Activated CD4-positive, alpha-beta T cell treated with anti-CD3 and anti-CD28 coated beads, Interleukin-2, amount 50 U/mL, for 16 hours (primary cell): ENCODE results near the gene TEX53.

Source experiments
- DNase-seq: peaks from one replicate; pipeline ENCODE4 v3.0.0-alpha.2; 2020

Gene TEX53

DNA sequence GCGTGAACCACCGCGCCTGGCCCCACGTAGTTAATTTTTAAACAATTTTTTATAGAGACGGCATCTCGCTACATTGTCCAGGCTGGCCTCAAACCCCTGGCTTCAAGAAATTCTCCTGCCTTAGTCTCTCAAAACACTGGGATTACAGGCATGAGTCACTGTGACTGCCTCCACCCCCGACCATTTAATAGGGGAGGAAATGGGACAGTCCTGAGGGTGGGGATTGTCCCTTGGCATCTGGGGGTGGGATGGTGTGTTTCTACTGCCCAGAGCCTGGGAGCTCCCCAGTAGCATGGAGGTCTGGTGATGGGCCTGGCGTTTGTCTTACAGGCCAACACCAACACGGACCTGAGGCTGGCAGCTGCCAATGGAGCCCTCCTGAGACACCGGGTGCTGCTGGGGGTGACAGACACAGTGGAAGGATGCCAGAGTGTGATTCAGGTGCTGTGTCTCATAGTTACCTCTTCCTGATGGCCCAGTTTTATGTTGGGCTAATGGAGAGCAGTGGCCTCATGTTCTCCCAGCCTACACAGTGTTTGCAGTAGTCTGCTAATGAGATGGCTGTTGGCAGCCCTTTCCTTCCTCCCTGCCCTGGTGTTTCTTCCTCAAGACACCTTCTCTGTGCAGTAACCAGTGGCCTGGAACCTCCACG is 24.0 kb downstream of the TEX53 start:
- DNase-seq: no peak

DNA sequence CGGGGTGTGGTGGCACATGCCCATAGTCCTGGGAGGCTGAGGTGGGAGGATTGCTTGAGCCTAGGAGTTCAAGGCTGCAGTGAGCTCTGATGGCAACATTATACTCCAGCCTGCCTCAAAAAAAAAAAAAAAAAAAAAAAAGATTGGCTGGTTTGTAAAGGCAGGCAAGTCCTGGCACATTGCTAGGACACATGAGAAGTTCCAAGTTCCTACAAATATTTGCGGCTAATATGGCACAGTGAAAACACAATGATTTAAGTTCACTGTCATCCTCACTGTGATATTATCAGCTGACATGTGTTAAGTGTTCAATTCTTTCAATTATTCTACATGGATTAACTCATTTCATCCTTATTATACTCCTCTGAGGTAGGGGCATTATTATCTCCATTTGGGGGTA is 26.4 kb downstream of the TEX53 start:
- no peak for DNase-seq

DNA sequence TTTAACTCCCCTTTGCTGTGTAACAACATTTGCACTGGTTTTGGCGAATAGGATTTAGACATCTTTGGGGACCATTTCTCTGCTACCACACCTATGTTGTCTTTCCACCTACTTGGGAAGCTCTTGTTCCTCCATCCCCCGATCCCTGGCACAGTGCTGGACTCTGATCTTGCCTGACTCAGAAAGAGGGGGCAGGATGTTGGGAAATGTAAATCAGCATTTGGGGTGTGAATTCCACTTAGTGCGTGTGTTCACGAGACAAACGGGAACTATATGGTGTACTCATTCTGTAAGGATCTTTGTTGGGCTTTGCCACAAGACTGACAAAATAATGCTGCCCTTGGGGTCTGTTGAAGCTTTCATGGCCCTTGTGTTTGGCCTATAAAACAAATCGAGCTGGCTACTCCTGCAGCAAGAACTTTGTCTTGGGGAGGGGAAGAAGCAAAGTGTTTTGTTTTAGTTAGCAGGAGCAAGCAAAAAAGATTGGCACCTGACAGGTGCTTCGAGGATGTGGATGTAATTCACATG is 28.0 kb downstream of the TEX53 start:
- DNase-seq: no peak

DNA sequence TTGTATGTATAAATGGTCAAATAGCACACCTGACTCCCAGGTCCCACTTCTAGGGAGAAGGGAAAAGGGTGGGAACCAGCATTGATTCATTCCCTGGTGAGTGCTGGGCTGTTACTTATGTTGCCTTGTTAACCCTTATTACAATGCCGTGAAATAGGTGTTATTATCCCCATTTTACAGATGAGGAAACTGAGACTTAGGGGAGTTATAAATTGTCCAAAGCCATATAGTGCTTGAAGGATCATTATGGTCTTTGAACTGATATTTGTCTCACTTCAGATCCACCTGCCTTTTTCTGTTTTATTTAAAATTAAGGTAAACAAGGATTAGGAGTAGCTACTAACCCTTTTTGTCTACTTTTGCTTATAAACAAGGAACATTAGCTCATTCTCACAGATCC is 30.1 kb downstream of the TEX53 start:
- DNase-seq: no peak

DNA sequence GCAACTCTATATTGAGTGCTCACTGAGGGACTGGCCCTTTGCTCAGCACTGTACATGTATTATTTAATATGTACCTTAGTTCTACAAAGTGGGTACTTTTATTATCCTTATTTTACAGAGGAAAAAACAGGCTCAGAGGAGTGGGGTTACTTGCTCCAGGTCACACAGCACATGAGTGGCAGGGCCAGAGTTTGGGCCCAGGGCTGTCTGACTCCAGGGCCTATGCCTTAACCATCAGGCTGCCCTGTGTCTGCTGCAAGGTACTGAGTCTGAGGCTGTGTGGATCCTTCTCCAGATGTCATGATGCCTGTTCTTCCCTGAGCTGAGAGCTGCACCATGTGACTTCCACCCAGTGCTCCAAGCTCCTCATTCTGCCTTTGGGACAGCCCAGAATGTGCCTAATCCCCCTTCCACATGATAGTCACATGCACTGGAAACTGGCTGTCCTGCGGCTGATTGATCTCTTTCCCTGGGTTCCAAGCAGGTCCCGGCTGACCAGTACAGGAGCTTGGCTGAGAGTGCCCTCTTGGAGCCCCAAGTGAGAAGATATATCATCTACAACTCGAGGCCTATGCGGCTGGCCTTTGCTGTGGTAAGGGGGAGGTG is 31.1 kb downstream of the TEX53 start:
- no peak for DNase-seq

DNA sequence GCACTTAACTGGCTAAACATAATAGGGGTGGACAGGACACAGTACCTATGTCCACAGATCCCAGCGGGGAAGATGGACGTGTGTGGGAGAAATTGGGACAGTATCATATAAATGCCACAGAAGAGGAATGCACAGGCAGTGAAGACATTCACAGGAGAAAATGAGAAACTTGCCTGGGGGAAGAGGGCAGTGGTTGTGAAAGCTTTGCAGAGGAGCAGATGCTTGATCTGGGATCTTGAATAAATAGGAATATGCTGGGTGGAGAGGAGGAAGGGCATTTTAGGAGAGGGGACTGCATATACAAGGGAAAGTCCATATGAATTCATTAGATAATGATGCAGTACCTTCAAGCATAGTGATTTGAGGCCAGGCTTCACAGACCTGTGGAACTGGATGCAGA is 32.9 kb downstream of the TEX53 start:
- no peak for DNase-seq

DNA sequence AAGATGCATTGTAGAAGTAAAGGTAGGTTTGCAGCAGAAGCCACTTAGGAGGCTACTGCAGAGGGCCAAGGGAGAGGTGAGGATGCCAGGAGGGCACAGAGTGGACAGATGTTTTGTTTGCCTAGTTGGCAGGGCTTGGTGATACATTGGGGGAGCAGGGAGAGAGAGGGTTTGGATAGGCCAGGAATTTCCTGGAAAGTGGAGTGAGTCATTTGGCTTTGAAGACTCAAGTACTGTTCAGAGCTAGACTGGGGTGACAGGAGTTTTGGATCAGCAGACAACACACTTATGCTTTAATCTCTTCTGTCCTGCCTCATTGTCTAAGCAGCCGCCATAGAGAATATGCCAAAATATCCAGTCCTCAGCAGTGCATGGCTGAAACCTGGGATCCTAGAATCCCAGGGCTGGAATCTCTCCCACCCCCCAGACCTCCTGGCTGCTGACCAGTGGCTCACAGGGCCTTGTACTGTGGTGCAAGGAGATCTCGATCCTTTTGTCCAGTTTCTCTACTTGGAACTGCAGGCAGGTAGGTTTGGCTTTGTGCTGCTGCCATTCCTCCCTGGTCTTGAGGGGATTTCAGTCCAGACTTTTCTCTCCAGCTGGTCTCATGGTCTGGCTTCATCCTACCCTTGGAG is 35.5 kb downstream of the TEX53 start:
- DNase-seq: no peak

DNA sequence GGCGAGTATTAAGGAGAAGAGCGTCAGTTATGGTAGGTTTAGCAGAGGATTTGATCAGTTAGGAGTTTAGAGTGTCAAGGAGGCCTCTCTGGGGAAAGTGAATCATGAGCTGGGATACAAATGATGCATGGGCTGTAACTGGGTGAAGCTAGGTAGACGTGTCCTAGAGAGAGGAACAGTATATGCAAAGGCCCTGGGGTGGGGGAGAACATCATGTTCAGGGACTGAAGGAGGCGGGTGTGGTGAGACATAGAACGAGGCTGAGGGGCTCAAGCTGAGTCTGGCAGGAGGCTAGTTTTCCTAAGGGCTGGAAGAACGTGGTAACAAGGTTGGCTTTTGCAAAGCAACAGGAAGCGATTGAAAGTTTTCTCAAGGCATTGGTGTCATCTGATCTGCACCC is 36.0 kb downstream of the TEX53 start:
- no peak for DNase-seq

DNA sequence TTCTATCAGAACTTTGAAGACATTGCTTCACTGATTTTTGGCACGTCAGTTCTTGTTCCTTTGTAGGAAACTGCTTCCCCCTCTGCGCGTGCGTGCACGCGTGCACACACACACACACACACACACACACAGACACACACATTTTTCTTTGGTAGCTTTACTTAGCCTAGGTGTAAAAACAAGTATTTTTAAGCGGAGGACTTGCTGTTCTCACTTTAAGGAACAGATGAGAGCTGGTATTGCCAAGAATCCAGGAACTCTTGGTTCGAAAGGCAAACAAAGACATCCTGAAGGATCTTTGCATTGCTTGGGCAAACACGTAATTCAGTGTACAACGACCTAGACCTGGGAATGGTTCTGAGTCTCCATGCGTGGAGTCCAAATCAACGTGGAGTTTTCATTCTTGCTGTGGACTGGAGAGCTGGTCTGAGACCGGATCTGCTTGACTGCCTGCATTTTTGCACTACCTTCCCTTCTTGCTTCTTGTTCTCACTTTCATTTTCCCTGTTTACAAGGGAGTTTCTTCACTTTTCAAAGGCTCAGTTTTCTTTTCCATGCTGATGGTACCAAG is 38.3 kb downstream of the TEX53 start:
- no peak for DNase-seq

DNA sequence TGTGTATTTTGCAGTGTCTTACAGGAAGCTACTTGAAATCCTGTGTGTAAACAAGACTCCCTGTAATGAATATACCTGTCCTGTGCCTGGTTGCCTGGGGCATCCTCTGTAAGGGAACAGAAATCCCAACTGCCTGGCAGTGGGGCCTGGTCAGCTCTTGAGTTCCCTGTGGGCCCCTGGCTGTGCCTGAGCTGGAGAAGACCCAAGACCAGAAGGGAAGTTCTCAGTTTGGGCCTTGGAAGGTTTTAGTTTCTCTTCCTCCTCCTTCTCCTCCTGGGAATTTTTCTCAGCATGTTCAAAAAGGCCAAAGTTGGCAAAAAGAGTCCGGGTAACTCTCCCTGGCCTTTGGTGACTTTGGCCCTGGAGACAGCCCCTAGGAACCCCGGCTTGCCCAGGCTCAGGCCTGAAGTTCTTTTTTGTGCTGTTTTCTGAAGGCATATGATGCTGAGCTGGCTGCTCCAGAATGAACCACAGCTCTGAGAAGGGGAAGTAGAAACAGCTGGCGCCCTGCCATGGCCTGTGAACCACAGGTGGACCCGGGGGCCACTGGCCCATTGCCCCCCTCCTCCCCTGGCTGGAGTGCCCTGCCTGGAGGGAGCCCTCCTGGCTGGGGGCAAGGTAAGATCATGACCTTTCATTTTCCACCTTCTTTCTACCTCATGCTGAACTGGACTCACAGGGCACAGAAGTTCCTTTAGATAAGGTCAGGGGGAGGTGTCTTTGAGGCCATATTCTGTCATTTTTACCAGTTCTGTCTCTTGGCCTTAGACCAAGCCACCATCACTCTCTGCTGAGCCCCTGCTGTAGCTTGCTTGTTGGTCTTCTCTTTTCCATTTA is 40.7 kb downstream of the TEX53 start:
- DNase-seq: no peak

DNA sequence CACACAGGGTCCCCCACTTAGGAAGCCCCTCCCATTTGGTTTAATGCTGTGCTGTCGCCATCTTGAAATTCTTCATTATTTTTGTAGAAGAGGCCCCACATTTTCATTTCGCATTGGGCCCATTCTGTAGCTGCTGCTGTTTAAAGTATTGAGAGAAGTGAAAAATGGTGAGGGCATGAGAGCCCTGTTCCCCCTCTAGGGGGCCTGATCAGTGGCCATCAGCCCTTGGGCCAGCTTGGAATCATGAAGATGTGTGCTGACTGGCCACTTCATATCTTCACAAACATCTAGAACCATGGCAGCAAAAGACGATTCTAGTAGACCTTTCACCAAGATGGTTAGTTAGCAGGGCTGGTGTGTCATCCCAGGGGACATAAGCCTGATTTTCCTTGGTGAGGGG is 43.2 kb downstream of the TEX53 start:
- no peak for DNase-seq

DNA sequence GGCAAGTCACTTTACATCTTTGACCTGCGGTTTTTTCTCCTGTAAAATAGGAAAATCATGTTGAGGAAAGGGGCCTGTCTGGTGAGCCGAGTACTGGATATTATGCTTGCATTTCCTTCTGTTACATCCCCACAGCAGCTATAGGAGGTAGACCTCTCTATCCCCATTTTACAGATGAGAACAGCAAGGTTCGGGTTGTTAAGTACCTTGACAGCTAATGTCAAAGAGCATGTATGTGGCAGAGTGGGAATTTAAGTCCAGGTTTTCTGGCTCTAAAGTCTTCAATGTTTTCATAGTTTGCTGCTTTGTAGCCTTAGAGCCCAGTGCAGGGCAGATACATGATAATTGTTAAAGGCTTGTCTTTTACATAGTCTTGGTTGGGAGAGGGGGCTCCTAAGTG is 43.7 kb downstream of the TEX53 start:
- DNase-seq: no peak

DNA sequence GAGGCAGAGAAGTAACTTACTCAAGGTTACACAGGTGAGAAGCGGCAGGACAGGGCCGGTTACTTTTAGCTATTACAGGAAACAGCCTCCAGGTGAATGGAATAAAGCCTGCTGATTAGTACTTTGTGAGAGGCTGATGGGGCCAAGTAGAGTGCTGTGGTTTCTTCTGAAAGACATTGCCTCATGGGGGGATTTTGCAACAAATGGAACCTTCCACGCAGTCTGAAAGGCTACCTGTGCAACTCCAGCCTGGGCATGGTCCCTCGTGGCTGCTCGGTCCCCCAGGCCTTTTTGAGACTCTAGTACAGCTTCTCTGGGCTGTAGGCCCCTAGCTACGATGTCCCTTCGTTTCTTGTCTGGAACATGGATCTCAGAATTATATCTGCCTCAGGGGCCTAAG is 44.5 kb downstream of the TEX53 start:
- DNase-seq: no peak

DNA sequence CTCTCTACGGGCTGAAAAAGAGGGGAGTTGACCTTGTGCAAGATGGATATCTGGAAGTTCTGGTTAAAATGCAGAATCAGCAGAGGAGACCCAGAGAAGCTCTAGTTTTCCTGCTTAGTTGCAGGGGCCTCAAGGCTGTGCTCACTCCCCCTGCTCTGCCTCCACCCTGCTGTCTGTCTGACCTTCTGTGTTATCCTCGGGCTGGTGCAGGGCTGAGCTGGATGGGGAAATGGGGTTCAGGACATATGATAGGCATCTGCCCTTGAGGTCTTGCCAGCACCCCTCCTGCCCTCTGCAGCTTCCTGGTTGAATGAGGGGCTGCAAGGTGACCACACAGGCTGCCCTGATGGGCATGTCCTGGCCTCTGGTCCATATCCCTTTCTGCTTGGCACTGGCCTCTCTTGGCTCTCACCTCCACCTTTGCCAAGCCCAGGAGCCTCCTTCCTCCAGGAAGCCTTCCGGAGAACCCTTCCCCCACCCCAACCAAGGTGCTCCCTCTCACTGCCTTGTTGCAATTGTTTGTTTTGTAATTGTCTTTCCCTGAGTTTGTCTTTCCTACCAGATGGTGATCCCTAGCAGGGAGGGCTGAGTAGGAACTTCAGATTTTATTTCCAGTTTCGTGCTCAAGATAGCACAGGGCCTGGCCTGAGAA is 45.2 kb downstream of the TEX53 start:
- DNase-seq: no peak

DNA sequence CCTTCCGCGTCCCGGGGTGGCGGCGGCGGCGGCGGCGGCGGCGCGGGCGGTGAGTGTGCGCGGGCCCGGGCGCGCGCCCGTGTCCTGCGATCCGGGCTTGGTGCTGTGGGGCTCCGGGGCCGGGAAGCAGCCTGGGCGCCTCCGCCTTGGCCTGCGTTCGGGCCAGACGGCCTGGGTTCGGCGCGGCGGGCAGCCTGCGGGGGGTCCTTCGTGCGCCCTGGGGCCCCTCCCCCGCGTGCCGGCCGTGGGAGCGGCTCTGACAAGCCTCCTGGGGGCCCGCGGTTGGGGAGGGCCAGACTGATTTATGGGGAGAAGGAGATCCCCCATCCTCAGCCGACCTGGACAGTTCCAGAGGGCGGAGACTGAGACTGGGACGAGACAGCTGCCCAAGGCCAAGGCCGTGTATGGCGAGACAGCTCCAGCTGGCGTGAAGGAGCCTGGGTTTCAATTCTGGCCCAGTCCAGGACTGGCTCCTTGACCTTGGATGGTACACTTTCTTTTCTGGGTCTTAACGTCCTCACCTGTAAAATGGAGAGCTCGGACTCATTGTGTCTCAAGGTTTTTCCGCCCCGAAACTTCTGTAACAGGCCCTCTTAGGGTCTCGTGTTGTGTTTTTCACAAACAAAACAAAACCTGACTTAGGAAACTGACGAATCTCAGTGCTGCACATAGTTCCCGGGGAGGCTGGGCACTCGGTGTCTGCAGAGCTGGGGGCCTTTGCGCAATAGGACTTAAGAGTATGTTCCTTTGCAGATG is 45.9 kb downstream of the TEX53 start:
- DNase-seq: peak; percentile 43

DNA sequence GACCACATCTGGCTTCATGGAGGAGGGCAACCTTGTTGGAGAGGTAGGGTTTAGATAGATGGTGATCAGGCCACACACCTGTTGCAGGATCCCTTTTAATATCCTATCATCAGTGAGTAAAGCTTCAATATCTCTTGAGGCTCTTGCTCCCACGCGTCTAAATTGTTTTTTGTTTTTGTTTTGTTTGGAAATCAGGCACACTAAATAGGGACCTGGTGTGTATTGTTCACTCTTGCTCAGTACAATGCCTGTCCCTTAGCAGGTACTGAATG is 49.1 kb downstream of the TEX53 start:
- no peak for DNase-seq

DNA sequence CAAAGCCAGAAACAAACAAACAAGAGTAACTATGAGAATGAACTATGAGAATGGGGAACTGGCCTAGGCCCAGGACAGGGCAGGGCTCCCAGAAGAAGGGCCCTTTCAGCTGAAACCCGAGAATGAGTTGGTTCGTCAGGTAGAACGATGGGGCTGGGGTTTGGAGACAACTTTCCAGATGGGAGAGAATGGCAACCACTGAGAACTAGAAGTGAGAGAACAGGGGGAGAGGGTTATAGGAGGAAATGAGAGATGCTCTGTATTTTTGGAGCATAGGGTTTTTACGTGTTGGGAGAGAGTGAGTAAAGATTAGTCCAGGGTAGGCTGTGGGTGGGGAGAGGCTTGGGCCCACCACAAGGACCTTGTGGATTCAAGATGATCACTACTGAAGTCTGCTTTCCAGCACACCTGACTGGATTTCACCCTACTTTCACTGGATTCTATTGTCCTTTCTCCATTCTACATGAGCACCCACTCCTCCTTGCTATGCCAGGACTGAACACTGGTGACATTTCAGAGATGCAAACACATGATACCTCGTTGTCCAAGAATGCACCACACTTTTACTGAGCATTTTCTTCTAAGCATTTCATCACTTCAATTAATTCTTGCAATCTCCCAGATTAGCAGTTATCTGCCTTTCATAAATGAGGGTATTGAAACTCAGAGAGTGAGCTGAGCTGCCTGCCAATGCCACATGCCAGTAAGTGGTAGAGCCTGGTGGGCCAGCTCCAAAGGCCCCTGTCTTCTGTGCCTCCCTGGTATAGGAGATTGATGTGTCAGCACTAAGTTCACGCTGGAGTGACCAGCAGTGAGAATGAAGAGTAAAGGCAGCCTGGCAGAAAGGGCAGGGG is 49.7 kb downstream of the TEX53 start:
- DNase-seq: no peak

DNA sequence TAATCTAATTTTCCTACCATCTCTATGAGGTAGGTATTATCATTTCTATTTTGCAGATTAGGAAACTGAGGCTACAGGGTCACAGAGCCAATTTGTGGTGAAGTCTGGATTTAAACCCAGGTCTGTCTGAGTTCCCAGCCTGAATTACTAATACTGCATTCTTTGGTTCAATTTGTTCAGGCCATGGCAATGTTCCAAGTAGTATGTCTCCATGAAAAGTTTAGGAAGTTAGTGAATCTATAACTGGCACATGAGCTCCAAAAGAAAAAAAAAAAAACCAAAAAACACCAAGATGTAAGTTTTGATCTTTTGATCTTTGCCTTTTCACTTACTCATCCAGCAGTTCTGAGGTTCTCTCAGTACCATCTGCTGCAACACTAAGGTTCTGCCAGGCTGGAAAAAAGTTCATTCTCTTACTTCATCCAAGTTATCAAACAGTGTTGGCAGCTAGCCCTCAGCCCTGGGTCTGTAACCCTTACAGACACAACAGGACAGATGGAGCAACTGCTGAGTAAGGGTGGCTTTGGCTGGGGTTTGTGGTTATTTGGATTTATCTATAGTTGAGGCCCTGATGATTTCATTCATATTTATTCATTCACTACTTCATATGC is 50.9 kb downstream of the TEX53 start:
- DNase-seq: no peak
